RWPE2 (cell line): ENCODE results near the gene SMIM22.

Source experiments
- ATAC-seq: fragments of 200-7000 bp; cut with Tn5 transposase; 3 replicates; pipeline ENCODE4 v1.9.1; 2021; ENCODE audit warnings: low read depth
- DNase-seq: peaks from one replicate; pipeline ENCODE4 v3.0.0-alpha.2; 2020; ENCODE audit warnings: low spot score
- H3K27ac ChIP-seq: fragments of 450-650 bp; 2 replicates; pipeline ENCODE4 v1.5.1; 2017; ENCODE audit warnings: mild to moderate bottlenecking; ENCODE audit not compliant: poor library complexity, severe bottlenecking
- H3K27me3 ChIP-seq: fragments of 250-450 bp; sonication (Bioruptor Pico); 2 replicates; pipeline ENCODE4 v1.5.1; 2021; ENCODE audit warnings: mild to moderate bottlenecking, moderate library complexity; ENCODE audit not compliant: insufficient read depth, poor library complexity, severe bottlenecking
- H3K36me3 ChIP-seq: fragments of 250-450 bp; sonication (Bioruptor Pico); 2 replicates; pipeline ENCODE4 v1.5.1; 2020; ENCODE audit warnings: low read depth, mild to moderate bottlenecking, moderate library complexity
- H3K4me1 ChIP-seq: fragments of 250-450 bp; sonication (Bioruptor Pico); 2 replicates; pipeline ENCODE4 v1.5.1; 2021; ENCODE audit warnings: mild to moderate bottlenecking, moderate library complexity; ENCODE audit not compliant: insufficient read depth, poor library complexity, severe bottlenecking
- H3K4me3 ChIP-seq: fragments of 250-450 bp; sonication (Bioruptor Pico); 2 replicates; pipeline ENCODE4 v1.5.1; 2021; ENCODE audit warnings: mild to moderate bottlenecking, moderate library complexity; ENCODE audit not compliant: severe bottlenecking
- H3K9me3 ChIP-seq: fragments of 250-450 bp; sonication (Bioruptor Pico); 2 replicates; pipeline ENCODE4 v1.5.1; 2021; ENCODE audit warnings: mild to moderate bottlenecking, moderate library complexity; ENCODE audit not compliant: severe bottlenecking
- CTCF ChIP-seq: fragments of 450-650 bp; IDR thresholded peaks from one replicate; pipeline ENCODE4 v1.5.1; 2017; ENCODE audit warnings: mild to moderate bottlenecking, moderate library complexity; ENCODE audit not compliant: poor library complexity, severe bottlenecking

The SMIM22 gene

GRCh38 chr16:4748682-4749411 lies 46.3 kb upstream of the SMIM22 start:
- Histone ChIP-seq H3K27me3 (no peaks in the 10 kb centered on the region), H3K27ac (no peak overlapping the region), H3K9me3 (no peaks in the 10 kb centered on the region), H3K4me3 (no peak overlapping the region), H3K36me3 (peaks cover 13% of the 10 kb centered on the region; the same call in 1 of the 2 replicates), H3K4me1 (no peaks in the 10 kb centered on the region)
- ATAC-seq (no peak), DNase-seq (no peak)
- no peak for TF ChIP-seq CTCF

GRCh38 chr16:4749700-4750257 lies 45.4 kb upstream of the SMIM22 start:
- DNase-seq (no peak), ATAC-seq (no peak)
- no peaks in the 10 kb centered on the region for H3K27me3 ChIP-seq
- no peak for TF ChIP-seq CTCF
- no peaks in the 10 kb centered on the region for H3K4me1 ChIP-seq
- H3K27ac ChIP-seq: no peak overlapping the region
- H3K4me3 ChIP-seq: no peak overlapping the region
- H3K36me3 ChIP-seq: peaks cover 16% of the 10 kb centered on the region
- no peaks in the 10 kb centered on the region for H3K9me3 ChIP-seq

GRCh38 chr16:4750896-4751295 lies 44.3 kb upstream of the SMIM22 start:
- Histone ChIP-seq H3K36me3 (peaks cover 27% of the 10 kb centered on the region), H3K27me3 (no peaks in the 10 kb centered on the region), H3K9me3 (no peaks in the 10 kb centered on the region), H3K4me1 (no peaks in the 10 kb centered on the region), H3K4me3 (no peak overlapping the region), H3K27ac (no peak overlapping the region)
- ATAC-seq (no peak), DNase-seq (no peak)
- no peak for TF ChIP-seq CTCF

- Histone ChIP-seq H3K27ac (no peak overlapping the region), H3K9me3 (no peaks in the 10 kb centered on the region), H3K4me3 (no peak overlapping the region), H3K4me1 (no peaks in the 10 kb centered on the region), H3K27me3 (no peaks in the 10 kb centered on the region), H3K36me3 (peaks cover 33% of the 10 kb centered on the region)
- TF ChIP-seq CTCF: no peak
- no peak for DNase-seq
- no peak for ATAC-seq
Measured at GRCh38 chr16:4752351-4753100, 42.6 kb upstream of the SMIM22 start.

GRCh38 chr16:4753227-4753626 lies 41.9 kb upstream of the SMIM22 start:
- Histone ChIP-seq H3K4me3 (no peak overlapping the region), H3K9me3 (no peaks in the 10 kb centered on the region), H3K4me1 (no peaks in the 10 kb centered on the region), H3K27ac (no peak overlapping the region), H3K27me3 (no peaks in the 10 kb centered on the region), H3K36me3 (peaks cover 35% of the 10 kb centered on the region)
- DNase-seq: no peak
- no peak for TF ChIP-seq CTCF
- no peak for ATAC-seq
